Upper lobe of left lung (tissue), 4 donors: Measurements from ENCODE around the gene KRT76.
"Not testable (repeated sequence)": the region's sequence is repeated elsewhere in the genome, so short reads cannot be mapped to it uniquely, and the experiment has no call there.

Source experiments
- CTCF ChIP-seq, 6 experiments: fragments of 450-650 bp in 4 of 6; fragments of 200-600 bp in 2 of 6; sonication (generic) in 2 of 6; IDR thresholded peaks; one replicate each; pipeline ENCODE4 v1.5.1; 2016 to 2019; ENCODE audit warnings: antibody characterized with exemption in 6 of 6
- POLR2A ChIP-seq, 4 donors: fragments of 450-650 bp; IDR thresholded peaks; one replicate each; pipeline ENCODE4 v1.5.1; 2016 to 2017; ENCODE audit warnings: antibody characterized with exemption in 4 of 4, mild to moderate bottlenecking in 2 of 4

GRCh38 chr12:52761218-52761617 lies 15.9 kb downstream of the KRT76 start:
- not testable (repeated sequence) for TF ChIP-seq POLR2A, CTCF (IDR thresholded peaks at IDR 0.05)
